A673 (cell line): ENCODE results near the gene ARHGDIB. TPM values are rescaled to one million over a fixed set of nuclear protein-coding genes. Genes with fewer than 3 reads are reported as not detected.

ENCODE experiments used
- BruUV-seq: library from RNA; stranded (reverse); fragments of 400-500 nt; replicated peaks from 2 replicates; lab custom pipeline; 2021; lab: Mats Ljungman, UMichigan
- CTCF ChIA-PET: fragments of 300-600 bp; sonication (Branson Sonifier 250); formaldehyde crosslinking; loops from one replicate; lab custom pipeline; 2022; ENCODE audit warnings: antibody characterized with exemption; lab: Charles Lee
- POLR2A ChIA-PET: fragments of 300-600 bp; sonication (Branson Sonifier 250); formaldehyde crosslinking; loops from one replicate; lab custom pipeline; 2022; ENCODE audit warnings: antibody characterized with exemption; ENCODE audit not compliant: low non-redundant PET; lab: Charles Lee
- DNase-seq: peaks from one replicate; pipeline ENCODE4 v3.0.0-alpha.2; 2015; ENCODE audit warnings: low spot score
- H3K27ac ChIP-seq: fragments of 200-600 bp; sonication (generic); 2 replicates; pipeline ENCODE4 v1.5.1; 2016; ENCODE audit warnings: mixed run types, low read depth, mild to moderate bottlenecking, mixed read lengths, antibody characterized with exemption, low read length; ENCODE audit not compliant: poor library complexity, severe bottlenecking
- H3K27me3 ChIP-seq: fragments of 200-600 bp; sonication (generic); replicated peaks from 2 replicates; pipeline ENCODE4 v1.6.1; 2017; ENCODE audit warnings: mixed run types, low read depth, mild to moderate bottlenecking, mixed read lengths, antibody characterized with exemption, low read length; ENCODE audit not compliant: insufficient read depth, poor library complexity
- H3K36me3 ChIP-seq: fragments of 200-600 bp; sonication (generic); 2 replicates; pipeline ENCODE4 v1.6.1; 2016; ENCODE audit warnings: mixed run types, mild to moderate bottlenecking, mixed read lengths, antibody characterized with exemption, low read length; ENCODE audit not compliant: insufficient read depth, poor library complexity, severe bottlenecking
- H3K4me1 ChIP-seq: fragments of 200-600 bp; sonication (generic); 2 replicates; pipeline ENCODE4 v1.6.1; 2017; ENCODE audit warnings: mixed run types, mild to moderate bottlenecking, mixed read lengths, antibody characterized with exemption, low read length; ENCODE audit not compliant: insufficient read depth, poor library complexity, severe bottlenecking
- H3K4me3 ChIP-seq: fragments of 200-600 bp; sonication (generic); 2 replicates; pipeline ENCODE4 v1.5.1; 2016; ENCODE audit warnings: low read depth, mixed run types, mild to moderate bottlenecking, mixed read lengths, low read length; ENCODE audit not compliant: poor library complexity, severe bottlenecking
- H3K9me3 ChIP-seq: fragments of 200-600 bp; sonication (generic); 2 replicates; pipeline ENCODE4 v1.6.1; 2016; ENCODE audit warnings: mixed run types, low read depth, mild to moderate bottlenecking, mixed read lengths, antibody characterized with exemption, low read length; ENCODE audit not compliant: poor library complexity, severe bottlenecking
- CTCF ChIP-seq: fragments of 300-800, 200-600 bp; sonication (generic); conservative IDR thresholded peaks from 2 replicates; pipeline ENCODE4 v1.5.1; 2017; ENCODE audit warnings: low read depth, mild to moderate bottlenecking, antibody characterized with exemption, low read length, moderate library complexity, mixed read lengths
- EZH2 ChIP-seq: fragments of 200-600 bp; sonication (generic); IDR thresholded peaks from 2 replicates; pipeline ENCODE4 v1.6.1; 2017; ENCODE audit warnings: borderline replicate concordance, low read depth, mild to moderate bottlenecking, mixed read lengths, antibody characterized with exemption, low read length; ENCODE audit not compliant: poor library complexity, severe bottlenecking
- intact Hi-C: fragments of 100-400 bp; cut with micrococcal nuclease; formaldehyde crosslinking; loops from one replicate; pipeline ENCODE4 v1.10.0; 2022; ENCODE audit not compliant: unreplicated experiment
- total RNA-seq: library from RNA; stranded (reverse); gene quantifications from 2 replicates; pipeline ENCODE4 v1.2.3, GENCODE V29; 2021

ARHGDIB gene
- total RNA-seq, 1 experiment from 2014 or later = 122 TPM

- Histone ChIP-seq H3K27me3 (no peaks in the 10 kb centered on the region), H3K9me3 (no peaks in the 10 kb centered on the region), H3K27ac (no peak overlapping the region), H3K36me3 (no peaks in the 10 kb centered on the region), H3K4me1 (no peaks in the 10 kb centered on the region), H3K4me3 (no peak overlapping the region)
- no peak for DNase-seq
- POLR2A ChIA-PET = no interaction called here
- intact Hi-C loops = no loop called here
- no peak for TF ChIP-seq CTCF
- TF ChIP-seq EZH2 = no peak
- no TSS peak for BruUV-seq
- CTCF ChIA-PET = no interaction called here
Observed at GRCh38 chr12:14911131-14911530, 50.3 kb downstream of the ARHGDIB start.

- Histone ChIP-seq H3K27me3 (no peaks in the 10 kb centered on the region), H3K27ac (no peak overlapping the region), H3K36me3 (no peaks in the 10 kb centered on the region), H3K9me3 (no peaks in the 10 kb centered on the region), H3K4me1 (no peaks in the 10 kb centered on the region), H3K4me3 (no peak overlapping the region)
- CTCF ChIA-PET = no interaction called here
- BruUV-seq = no TSS peak
- TF ChIP-seq EZH2 = no peak
- intact Hi-C loops = no loop called here
- POLR2A ChIA-PET = no interaction called here
- DNase-seq = no peak
Observed at GRCh38 chr12:14910090-14910915, 51.1 kb downstream of the ARHGDIB start.

- BruUV-seq = no TSS peak
- no peaks in the 10 kb centered on the region for H3K27me3 ChIP-seq
- H3K4me3 ChIP-seq = no peak overlapping the region
- no peak for DNase-seq
- intact Hi-C loops = no loop called here
- no peaks in the 10 kb centered on the region for H3K36me3 ChIP-seq
- H3K4me1 ChIP-seq = peaks cover 5% of the 10 kb centered on the region
- TF ChIP-seq CTCF = no peak
- no peak for TF ChIP-seq EZH2
- CTCF ChIA-PET = no interaction called here
- H3K27ac ChIP-seq = no peak overlapping the region
- POLR2A ChIA-PET = no interaction called here
- no peaks in the 10 kb centered on the region for H3K9me3 ChIP-seq
Observed at GRCh38 chr12:14907953-14908352, 53.4 kb downstream of the ARHGDIB start.

- no TSS peak for BruUV-seq
- Histone ChIP-seq H3K36me3 (no peaks in the 10 kb centered on the region), H3K27me3 (no peaks in the 10 kb centered on the region), H3K27ac (no peak overlapping the region), H3K9me3 (no peaks in the 10 kb centered on the region), H3K4me1 (peaks cover 5% of the 10 kb centered on the region), H3K4me3 (no peak overlapping the region)
- intact Hi-C loops = no loop called here
- TF ChIP-seq EZH2 (no peak), CTCF (no peak)
- ChIA-PET POLR2A (no interaction called here), CTCF (no interaction called here)
- DNase-seq = no peak
Observed at GRCh38 chr12:14906114-14906513, 55.3 kb downstream of the ARHGDIB start.
